ENCODE measurements around the gene TMEM38B. TPM values are rescaled to one million over a fixed set of nuclear protein-coding genes. Genes with fewer than 3 reads are reported as not detected.

Gene TMEM38B
- total and polyA plus RNA-seq, 2 experiments from 2014 or later = 22.0 to 28.4 TPM

- Histone ChIP-seq H3K9me2 (replicated peaks; ENCODE audit: insufficient read depth) (no peaks in the 10 kb centered on the region), H3K9me3 (ENCODE audit: low read depth) (no peaks in the 10 kb centered on the region), H2AFZ (no peak overlapping the region), H3K4me2 (no peak overlapping the region), H3K27ac (no peak overlapping the region), H3K79me2 (no peaks in the 10 kb centered on the region), H3K4me1 (ENCODE audit: insufficient read depth) (no peaks in the 10 kb centered on the region), H3K36me3 (replicated peaks; ENCODE audit: insufficient read depth, low read depth) (no peaks in the 10 kb centered on the region), H4K20me1 (ENCODE audit: insufficient read depth, poor library complexity, severe bottlenecking) (no peaks in the 10 kb centered on the region), H3K27me3 (no peaks in the 10 kb centered on the region), H3K4me3 (no peak overlapping the region)
- TF ChIP-seq CTCF (IDR thresholded peaks at IDR 0.05; ENCODE audit: poor library complexity) = no peak
- no peak for TF ChIP-seq EZH2phosphoT487 (IDR thresholded peaks at IDR 0.05; ENCODE audit: low read depth, severe bottlenecking, unreplicated experiment)
- TF ChIP-seq EZH2 (IDR thresholded peaks at IDR 0.05; ENCODE audit: borderline replicate concordance) = no peak
- 15% methylated on average over 4 of the region's 4 CpGs for WGBS (ENCODE audit: low lambda C conversion rate, missing lambda C conversion rate)
- DNase-seq (ENCODE audit: low spot score) = no peak
These were observed 26.5 kb upstream of the TMEM38B start for GRCh38 chr9:105667867-105668266.

- TF ChIP-seq CTCF (IDR thresholded peaks at IDR 0.05; ENCODE audit: poor library complexity) = no peak
- TF ChIP-seq EZH2phosphoT487 (IDR thresholded peaks at IDR 0.05; ENCODE audit: low read depth, severe bottlenecking, unreplicated experiment) = no peak
- no peak for TF ChIP-seq EZH2 (IDR thresholded peaks at IDR 0.05; ENCODE audit: borderline replicate concordance)
- Histone ChIP-seq H3K36me3 (replicated peaks; ENCODE audit: insufficient read depth, low read depth) (no peaks in the 10 kb centered on the region), H3K9me3 (ENCODE audit: low read depth) (no peaks in the 10 kb centered on the region), H3K4me1 (ENCODE audit: insufficient read depth) (no peaks in the 10 kb centered on the region), H3K9me2 (replicated peaks; ENCODE audit: insufficient read depth) (no peaks in the 10 kb centered on the region), H3K27ac (no peak overlapping the region), H2AFZ (no peak overlapping the region), H3K4me2 (no peak overlapping the region), H3K27me3 (no peaks in the 10 kb centered on the region), H3K4me3 (no peak overlapping the region), H3K79me2 (no peaks in the 10 kb centered on the region), H4K20me1 (ENCODE audit: insufficient read depth, poor library complexity, severe bottlenecking) (no peaks in the 10 kb centered on the region)
- no peak for DNase-seq (ENCODE audit: low spot score)
- WGBS (ENCODE audit: low lambda C conversion rate, missing lambda C conversion rate) = 68% methylated on average over 3 of the region's 3 CpGs
These were observed 24.0 kb upstream of the TMEM38B start for GRCh38 chr9:105670315-105670714.

- Histone ChIP-seq H3K4me3 (no peak overlapping the region), H2AFZ (no peak overlapping the region), H3K9me3 (ENCODE audit: low read depth) (no peaks in the 10 kb centered on the region), H3K9me2 (replicated peaks; ENCODE audit: insufficient read depth) (no peaks in the 10 kb centered on the region), H3K79me2 (no peaks in the 10 kb centered on the region), H4K20me1 (ENCODE audit: insufficient read depth, poor library complexity, severe bottlenecking) (no peaks in the 10 kb centered on the region), H3K27me3 (no peaks in the 10 kb centered on the region), H3K4me2 (no peak overlapping the region), H3K36me3 (replicated peaks; ENCODE audit: insufficient read depth, low read depth) (no peaks in the 10 kb centered on the region), H3K4me1 (ENCODE audit: insufficient read depth) (no peaks in the 10 kb centered on the region), H3K27ac (no peak overlapping the region)
- 76% methylated on average over 3 of the region's 3 CpGs for whole genome bisulfite sequencing (ENCODE audit: low lambda C conversion rate, missing lambda C conversion rate)
- DNase-seq (ENCODE audit: low spot score) = no peak
- TF ChIP-seq EZH2phosphoT487 (IDR thresholded peaks at IDR 0.05; ENCODE audit: low read depth, severe bottlenecking, unreplicated experiment) = no peak
- no peak for TF ChIP-seq CTCF (IDR thresholded peaks at IDR 0.05; ENCODE audit: poor library complexity)
- no peak for TF ChIP-seq EZH2 (IDR thresholded peaks at IDR 0.05; ENCODE audit: borderline replicate concordance)
These were observed 23.6 kb upstream of the TMEM38B start for GRCh38 chr9:105670775-105671174.

Data from hepatocyte (in vitro differentiated cells).